ENCODE data around the gene LMAN1L.

DNA sequence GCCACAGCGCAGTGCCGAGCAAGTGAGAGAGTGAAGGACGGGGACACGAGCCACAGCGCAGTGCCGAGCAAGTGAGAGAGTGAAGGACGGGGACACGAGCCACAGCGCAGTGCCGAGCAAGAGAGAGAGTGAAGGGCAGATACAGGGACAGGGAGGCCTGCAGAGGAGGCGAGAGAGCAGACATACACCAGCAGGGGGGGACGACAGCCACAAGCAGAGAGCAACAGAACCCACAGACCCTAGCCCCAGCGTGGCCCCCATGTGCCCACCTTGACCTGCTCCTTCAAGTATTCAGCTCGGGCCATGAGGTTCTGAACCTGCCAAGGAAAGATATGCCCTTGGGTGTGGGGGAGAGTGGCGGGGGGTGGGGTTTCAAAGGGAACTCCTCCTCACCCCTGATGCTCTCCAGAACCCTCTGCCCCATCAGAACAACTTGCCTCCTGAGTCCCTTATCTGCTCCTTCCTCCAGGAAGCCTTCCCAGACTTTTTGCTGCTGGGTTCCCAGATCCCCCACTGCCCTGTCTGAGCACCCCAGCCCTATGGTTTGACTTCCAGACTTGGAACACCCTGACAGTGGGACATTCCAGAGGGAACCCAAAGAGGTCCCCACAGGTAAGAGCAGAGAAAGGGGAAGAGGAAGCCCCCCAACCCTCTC, 25.0 kb downstream of the LMAN1L start:
- TF ChIP-seq GATA2 (IDR thresholded peaks at IDR 0.05; ENCODE audit: low read depth, low read length) = no peak
- TF ChIP-seq GATA3 (IDR thresholded peaks at IDR 0.05; ENCODE audit: low read depth, low read length) = no peak

Data from SH-SY5Y (cell line).